ENCODE results near the gene TEN1. TPM values are rescaled to one million over a fixed set of nuclear protein-coding genes. Genes with fewer than 3 reads are reported as not detected.
A peak's percentile ranks its signal among the peaks of the same experiment; 100 is the strongest.

The TEN1 gene
- total and polyA plus RNA-seq, 2 of the 13 experiments (the other 11 are each of a cell fraction or from before 2014, with no cell fraction given) = 18.0 to 21.3 TPM

GRCh38 chr17:75996665-75997590 lies 17.9 kb downstream of the TEN1 start (continued):
- no peak; the same call in 1 of the 2 replicates for TF ChIP-seq ZBTB10 (CRISPR knock-in tag; IDR thresholded peaks at IDR 0.05; ENCODE audit: borderline replicate concordance)
- peak; percentile 29; the same call in 1 of the 2 replicates for TF ChIP-seq ZNF230 (CRISPR knock-in tag; IDR thresholded peaks at IDR 0.05)
- TF ChIP-seq ZNF468 (CRISPR knock-in tag; IDR thresholded peaks at IDR 0.05) = no peak
- peak; percentile 31; the same call in 1 of the 2 replicates for TF ChIP-seq FOXA1 (IDR thresholded peaks at IDR 0.05)
- TF ChIP-seq FOXA1 (CRISPR knock-in tag; IDR thresholded peaks at IDR 0.05) = 0 out of 2 replicates have a peak, but pooled peaks have one; percentile 38
- TF ChIP-seq ZNF337 (CRISPR knock-in tag; IDR thresholded peaks at IDR 0.05; ENCODE audit: borderline replicate concordance, low read depth) = peak; percentile 71; the same call in 1 of the 2 replicates
- TF ChIP-seq MEIS2 (CRISPR knock-in tag; IDR thresholded peaks at IDR 0.05) = peak; percentile 84
- no peak for TF ChIP-seq STAT5B (CRISPR knock-in tag; IDR thresholded peaks at IDR 0.05)
- peak; percentile 36; the same call in 1 of the 2 replicates for TF ChIP-seq ZNF33B (CRISPR knock-in tag; IDR thresholded peaks at IDR 0.05)
- peak; percentile 92 for TF ChIP-seq IKZF5 (CRISPR knock-in tag; IDR thresholded peaks at IDR 0.05)
- peak; percentile 60; the same call in 1 of the 2 replicates for TF ChIP-seq ZNF362 (CRISPR knock-in tag; IDR thresholded peaks at IDR 0.05; ENCODE audit: borderline replicate concordance)
- TF ChIP-seq ZNF263 (CRISPR knock-in tag; IDR thresholded peaks at IDR 0.05) = peak; percentile 58
- no peak for TF ChIP-seq THYN1 (CRISPR knock-in tag; IDR thresholded peaks at IDR 0.05; ENCODE audit: borderline replicate concordance, low read depth)
- TF ChIP-seq SETDB1 (CRISPR knock-in tag; IDR thresholded peaks at IDR 0.05; ENCODE audit: borderline replicate concordance) = no peak
- TF ChIP-seq CCAR2 (optimal IDR thresholded peaks at IDR 0.05; ENCODE audit: low read depth, low read length) = no peak
- TF ChIP-seq ZNF556 (CRISPR knock-in tag; IDR thresholded peaks at IDR 0.05; ENCODE audit: borderline replicate concordance) = 0 out of 2 replicates have a peak, but pooled peaks have one; percentile 71
- peak; percentile 26; the same call in 1 of the 2 replicates for TF ChIP-seq ATF7 (IDR thresholded peaks at IDR 0.05)
- TF ChIP-seq ATF7 (CRISPR knock-in tag; IDR thresholded peaks at IDR 0.05) = peak; percentile 29; the same call in 1 of the 2 replicates
- no peak for TF ChIP-seq TEAD2 (CRISPR knock-in tag; IDR thresholded peaks at IDR 0.05)
- TF ChIP-seq NR2F2 (IDR thresholded peaks at IDR 0.05; ENCODE audit: borderline replicate concordance, low read depth) = peak; percentile 64; the same call in 1 of the 2 replicates
- no peak; the same call in 1 of the 2 replicates for TF ChIP-seq ZNF253 (CRISPR knock-in tag; IDR thresholded peaks at IDR 0.05; ENCODE audit: borderline replicate concordance)
- TF ChIP-seq ZNF414 (CRISPR knock-in tag; IDR thresholded peaks at IDR 0.05) = no peak

All from HepG2 (cell line).